H1 (cell line): ENCODE data around the gene SEMA4C. TPM values are rescaled to one million over a fixed set of nuclear protein-coding genes. Genes with fewer than 3 reads are reported as not detected.

ENCODE experiments used
- CTCF ChIA-PET: fragments of 300-600 bp; sonication (Branson Sonifier 250); formaldehyde crosslinking; loops from one replicate; lab custom pipeline; 2021; ENCODE audit not compliant: partially characterized antibody; lab: Charles Lee
- POLR2A ChIA-PET: fragments of 300-600 bp; sonication (Branson Sonifier 250); formaldehyde crosslinking; loops from one replicate; lab custom pipeline; 2021; ENCODE audit warnings: inconsistent platforms; ENCODE audit not compliant: partially characterized antibody; lab: Charles Lee
- DNase-seq, 2 experiments: peaks; one replicate each; pipeline versions ENCODE4 v3.0.0 to v3.0.0-alpha.2; 2010 to 2022; ENCODE audit warnings: low spot score in 2 of 2, low read depth in 1 of 2, mixed read lengths in 1 of 2
- FAIRE-seq: peaks from 2 replicates; lab custom pipeline; 2011; peaks lifted over from hg19 to GRCh38; lab: Jason Lieb, UNC
- H2AFZ ChIP-seq: 2 replicates; pipeline ENCODE4 v1.8.1; 2012; ENCODE audit warnings: low read length, inconsistent platforms
- H2AK5ac ChIP-seq: 2 replicates; pipeline ENCODE4 v1.6.1; 2013; ENCODE audit warnings: low read depth, low read length
- H2BK120ac ChIP-seq: replicated peaks from 2 replicates; pipeline ENCODE3; 2013; ENCODE audit warnings: low read depth, low read length, inconsistent platforms
- H2BK12ac ChIP-seq: 2 replicates; pipeline ENCODE4 v1.6.1; 2013; ENCODE audit warnings: low read depth, low read length
- H2BK15ac ChIP-seq: 2 replicates; pipeline ENCODE4 v1.6.1; 2013; ENCODE audit warnings: low read length
- H2BK20ac ChIP-seq: 2 replicates; pipeline ENCODE4 v1.6.1; 2013; ENCODE audit warnings: low read length
- H2BK5ac ChIP-seq: 2 replicates; pipeline ENCODE4 v1.6.1; 2013; ENCODE audit warnings: low read depth, low read length
- H3K14ac ChIP-seq: 2 replicates; pipeline ENCODE4 v1.6.1; 2013; ENCODE audit warnings: inconsistent platforms; ENCODE audit not compliant: insufficient read length
- H3K18ac ChIP-seq: 2 replicates; pipeline ENCODE4 v1.6.1; 2013; ENCODE audit warnings: low read length; ENCODE audit errors: extremely low read depth
- H3K23ac ChIP-seq: 2 replicates; pipeline ENCODE4 v1.6.1; 2013; ENCODE audit warnings: inconsistent platforms; ENCODE audit not compliant: insufficient read length
- H3K23me2 ChIP-seq: 2 replicates; pipeline ENCODE4 v1.6.1; 2013; ENCODE audit warnings: low read depth, low read length
- H3K27ac ChIP-seq: 2 replicates; pipeline ENCODE4 v1.6.1; 2011; ENCODE audit warnings: low read depth, low read length, inconsistent platforms
- H3K27me3 ChIP-seq, 4 experiments: replicated peaks in 1 of 4; 1 replicate in 1 of 4; 2 replicates in 3 of 4; pipeline versions ENCODE4 v1.6.1 to v1.8.1; 2011 to 2013; ENCODE audit warnings: low read length in 3 of 4, mild to moderate bottlenecking in 3 of 4, inconsistent platforms in 2 of 4, mixed read lengths in 2 of 4, moderate library complexity in 1 of 4; ENCODE audit not compliant: control insufficient read depth in 3 of 4, insufficient read depth in 3 of 4; ENCODE audit errors: extremely low read depth in 1 of 4
- H3K36me3 ChIP-seq, 4 experiments: 2 replicates each; pipeline versions ENCODE4 v1.6.1 to v1.8.1; 2011 to 2013; ENCODE audit warnings: mild to moderate bottlenecking in 4 of 4, low read length in 3 of 4, moderate library complexity in 2 of 4, control low read depth in 1 of 4, inconsistent platforms in 1 of 4; ENCODE audit not compliant: insufficient read depth in 4 of 4, control insufficient read depth in 2 of 4
- H3K4ac ChIP-seq: replicated peaks from 2 replicates; pipeline ENCODE3; 2013; ENCODE audit warnings: low read length, low read depth, mixed read lengths, inconsistent platforms; ENCODE audit not compliant: insufficient read length
- H3K4me1 ChIP-seq, 4 experiments: replicated peaks in 1 of 4; 1 replicate in 1 of 4; 2 replicates in 3 of 4; pipeline versions ENCODE4 v1.6.1 to v1.8.1; 2011 to 2013; ENCODE audit warnings: low read length in 3 of 4, inconsistent platforms in 2 of 4, mixed read lengths in 1 of 4; ENCODE audit not compliant: insufficient read depth in 4 of 4, control insufficient read depth in 3 of 4
- H3K4me2 ChIP-seq, 2 experiments: 2 replicates each; pipeline versions ENCODE4 v1.6.1 to v1.8.1; 2011 to 2013; ENCODE audit warnings: low read depth in 2 of 2, low read length in 2 of 2, control low read depth in 1 of 2, inconsistent platforms in 1 of 2, mild to moderate bottlenecking in 1 of 2; ENCODE audit not compliant: insufficient read depth in 1 of 2
- H3K4me3 ChIP-seq, 4 experiments: fragments of 200-600, 300-600 bp in 1 of 4; sonication (generic), shearing (Covaris generic), sonication (Bioruptor Twin) in 1 of 4; 2 replicates each; pipeline versions ENCODE4 v1.5.1 to v1.8.1; 2011 to 2016; ENCODE audit warnings: low read length in 4 of 4, low read depth in 3 of 4, control low read depth in 2 of 4, inconsistent platforms in 2 of 4, mild to moderate bottlenecking in 2 of 4, mixed read lengths in 1 of 4, moderate library complexity in 1 of 4; ENCODE audit not compliant: insufficient read depth in 2 of 4; ENCODE audit errors: extremely low read depth in 1 of 4
- H3K56ac ChIP-seq: replicated peaks from 2 replicates; pipeline ENCODE3; 2013; ENCODE audit warnings: low read depth, mild to moderate bottlenecking, mixed read lengths, low read length, inconsistent platforms; ENCODE audit not compliant: insufficient read length
- H3K79me1 ChIP-seq: 2 replicates; pipeline ENCODE4 v1.6.1; 2013; ENCODE audit warnings: low read depth, low read length, control low read depth
- H3K79me2 ChIP-seq, 2 experiments: 2 replicates each; pipeline versions ENCODE4 v1.6.1 to v1.8.1; 2012 to 2013; ENCODE audit warnings: low read length in 2 of 2, mild to moderate bottlenecking in 2 of 2, inconsistent platforms in 1 of 2; ENCODE audit not compliant: insufficient read depth in 2 of 2, control insufficient read depth in 1 of 2
- H3K9ac ChIP-seq, 4 experiments: replicated peaks in 1 of 4; 1 replicate in 1 of 4; 2 replicates in 3 of 4; pipeline versions ENCODE4 v1.6.1 to v1.8.1; 2011 to 2013; ENCODE audit warnings: low read depth in 3 of 4, low read length in 3 of 4, control low read depth in 2 of 4, mild to moderate bottlenecking in 2 of 4, moderate library complexity in 2 of 4, inconsistent platforms in 1 of 4; ENCODE audit errors: extremely low read depth in 1 of 4
- H3K9me3 ChIP-seq, 2 experiments: 2 replicates each; pipeline versions ENCODE4 v1.6.1 to v1.8.1; 2012 to 2013; ENCODE audit warnings: mild to moderate bottlenecking in 2 of 2, moderate library complexity in 2 of 2, control low read depth in 1 of 2, inconsistent platforms in 1 of 2, low read depth in 1 of 2, low read length in 1 of 2, mixed read lengths in 1 of 2; ENCODE audit not compliant: insufficient read depth in 2 of 2
- H4K20me1 ChIP-seq, 2 experiments: replicated peaks in 1 of 2; 2 replicates each; pipeline versions ENCODE3 to v1.8.1; 2011 to 2013; ENCODE audit warnings: inconsistent platforms in 2 of 2, low read length in 2 of 2, mild to moderate bottlenecking in 1 of 2; ENCODE audit not compliant: insufficient read depth in 2 of 2, control insufficient read depth in 1 of 2
- H4K5ac ChIP-seq: 2 replicates; pipeline ENCODE4 v1.6.1; 2013; ENCODE audit warnings: low read length, low read depth, mixed read lengths, inconsistent platforms; ENCODE audit not compliant: insufficient read length
- H4K8ac ChIP-seq: 2 replicates; pipeline ENCODE4 v1.8.0; 2013; ENCODE audit warnings: mild to moderate bottlenecking, moderate library complexity, low read length, inconsistent platforms; ENCODE audit not compliant: insufficient read depth; ENCODE audit errors: extremely low read depth
- H4K91ac ChIP-seq: replicated peaks from 2 replicates; pipeline ENCODE3; 2013; ENCODE audit warnings: low read length, mixed read lengths, inconsistent platforms; ENCODE audit not compliant: insufficient read length
- HDAC6 ChIP-seq: IDR thresholded peaks from one replicate; pipeline ENCODE4 v1.7.1; 2012; ENCODE audit warnings: low read depth, mild to moderate bottlenecking, inconsistent platforms, low read length, moderate library complexity
- RAD21 ChIP-seq, 2 experiments: IDR thresholded peaks in 1 of 2; conservative IDR thresholded peaks in 1 of 2; 2 replicates each; pipeline ENCODE4 v1.6.1; 2011; ENCODE audit warnings: low read depth in 2 of 2, low read length in 2 of 2, improper control_type of control experiment in 1 of 2, inconsistent platforms in 1 of 2, mild to moderate bottlenecking in 1 of 2, moderate library complexity in 1 of 2
- RNF2 ChIP-seq: fragments of 200-900, 300-1000 bp; sonication (generic); IDR thresholded peaks from 2 replicates; pipeline ENCODE4 v1.7.1; 2016; ENCODE audit warnings: borderline replicate concordance, low read depth, mild to moderate bottlenecking, antibody characterized with exemption, low read length; ENCODE audit not compliant: poor library complexity, severe bottlenecking; ENCODE audit errors: missing control alignments
- SIN3A ChIP-seq, 2 experiments: IDR thresholded peaks in 1 of 2; conservative IDR thresholded peaks in 1 of 2; 2 replicates each; pipeline ENCODE4 v1.6.1; 2011 to 2012; ENCODE audit warnings: low read length in 2 of 2, improper control_type of control experiment in 1 of 2, low read depth in 1 of 2, mild to moderate bottlenecking in 1 of 2
- YY1 ChIP-seq: IDR thresholded peaks from 2 replicates; pipeline ENCODE4 v1.6.1; 2011; ENCODE audit warnings: low read depth, mild to moderate bottlenecking, low read length
- WGBS, 2 experiments: shearing (Covaris generic) in 1 of 2; methylation state at CpG; one replicate each; pipeline versions ENCODE4 v1.1.6 to v1.1.7; 2013 to 2015; ENCODE audit warnings: low lambda C conversion rate in 2 of 2, mixed read lengths in 2 of 2, inconsistent platforms in 1 of 2, low coverage in 1 of 2, missing lambda C conversion rate in 1 of 2; ENCODE audit not compliant: insufficient replicate concordance in 2 of 2, insufficient coverage in 1 of 2, insufficient read length in 1 of 2; ENCODE audit errors: extremely low coverage in 1 of 2, missing lambda C conversion rate in 1 of 2; 5-methylcytosine and 5-hydroxymethylcytosine counted together
- polyA plus RNA-seq, 7 experiments: library from polyadenylated mRNA; depleted of rRNA in 3 of 7; stranded (reverse) in 5 of 7; unstranded in 2 of 7; fragments of >200 nt in 5 of 7; fragments of 200-250 nt in 2 of 7; gene quantifications; 1 replicate in 5 of 7; 2 replicates in 1 of 7; 4 replicates in 1 of 7; pipeline versions ENCODE4 v1.2.1 to v1.2.3, GENCODE V29; 2011 to 2013; ENCODE audit warnings: missing spikeins in 2 of 7, mixed read lengths in 2 of 7
- total RNA-seq: library from RNA; stranded (reverse); fragmentation: NEBNext Ultra II Directional; extraction: Animal tissue kit (Norgen Biotek cat#: 25700); gene quantifications from 2 replicates; pipeline ENCODE4 v1.2.1, GENCODE V29; 2021

The SEMA4C gene
- total and polyA plus RNA-seq, 2 of the 8 experiments (the other 6 are each of a cell fraction or from before 2014, with no cell fraction given), result 47.5 to 67.3 TPM

DNA sequence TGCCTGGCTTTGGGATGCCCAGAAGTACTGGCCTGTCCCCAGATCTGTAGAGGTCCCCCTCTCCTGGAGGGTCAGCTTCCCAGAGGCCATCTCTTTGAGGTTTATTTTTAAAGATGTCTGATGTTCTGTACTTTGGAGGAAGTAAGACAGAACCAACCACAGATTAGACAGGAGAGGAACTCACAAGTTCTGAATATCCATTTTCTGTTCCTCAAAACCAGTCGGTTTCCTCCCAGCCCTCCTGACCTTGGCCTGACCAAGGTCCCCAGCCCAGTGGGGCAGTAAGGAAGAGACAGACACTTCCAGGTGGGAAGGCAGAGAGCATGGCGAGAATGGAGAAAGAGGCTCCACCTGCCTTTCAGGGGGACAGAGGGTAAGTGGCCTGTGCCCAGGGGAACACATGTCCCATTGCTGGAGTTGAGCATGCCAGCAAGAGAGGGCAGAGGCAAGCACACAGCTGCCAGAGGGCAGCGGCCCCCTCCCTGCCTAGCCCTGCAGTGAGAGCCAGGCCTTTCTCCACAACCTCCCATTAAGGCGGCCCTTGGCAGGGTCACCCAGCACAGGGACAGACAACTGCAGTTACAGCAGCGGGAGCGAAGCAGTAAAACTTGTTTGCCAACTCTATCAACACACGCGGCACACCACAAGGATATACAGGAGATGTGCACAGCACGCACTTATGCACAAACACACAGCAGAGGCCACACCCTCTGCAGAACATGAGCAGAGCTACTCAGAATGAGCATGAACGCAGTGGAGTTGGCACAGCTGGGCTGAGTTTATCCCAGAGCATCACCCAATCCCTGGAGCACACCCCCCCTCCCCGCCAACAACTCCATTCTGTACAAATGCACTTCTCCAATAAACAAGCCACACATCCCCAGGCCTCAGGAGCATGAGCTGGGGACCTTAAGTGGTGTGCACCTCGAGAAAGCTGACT lies 18.5 kb upstream of the SEMA4C start:
- Histone ChIP-seq H3K56ac (no peak overlapping the region), H3K79me2 (no peaks in the 10 kb centered on the region), H2BK120ac (no peak overlapping the region), H3K9me3 (no peaks in the 10 kb centered on the region), H2AFZ (no peak overlapping the region), H3K23me2 (no peaks in the 10 kb centered on the region), H3K23ac (no peak overlapping the region), H2BK12ac (peak overlapping the region; percentile 90; the same call in 1 of the 2 replicates), H2AK5ac (no peak overlapping the region), H3K9ac (0 out of 7 replicates have a peak overlapping the region, but pooled peaks of 1 of the 4 experiments have one; percentile 27), H3K36me3 (no peaks in the 10 kb centered on the region), H3K4me3 (no peak overlapping the region)
- DNase-seq, result no peak
- TF ChIP-seq SIN3A (conservative IDR thresholded peaks at IDR 0.05 in 1 of 2, IDR thresholded peaks at IDR 0.05 in 1 of 2; ENCODE audit: low read depth in 1 of 2, low read length in 2 of 2) (no peak), HDAC6 (no peak), RAD21 (IDR thresholded peaks at IDR 0.05 in 1 of 2, conservative IDR thresholded peaks at IDR 0.05 in 1 of 2; ENCODE audit: low read depth in 2 of 2, low read length in 2 of 2) (no peak), RNF2 (no peak), YY1 (no peak)
- TF ChIP-seq, all 59 proteins: peak for 0
- Histone ChIP-seq H2BK5ac (peak overlapping the region; percentile 71; the same call in 1 of the 2 replicates), H4K20me1 (no peaks in the 10 kb centered on the region), H4K91ac (peak overlapping the region; percentile 76), H4K5ac (peak overlapping the region; percentile 18), H3K18ac (no peak overlapping the region), H3K4me1 (peaks cover 0 to 8% (median 5%) of the 10 kb centered on the region in 4 experiments; a peak in 4 of 7 replicates), H2BK15ac (peak overlapping the region; percentile 99), H3K79me1 (no peaks in the 10 kb centered on the region), H3K4ac (peak overlapping the region; percentile 32), H3K27ac (no peak overlapping the region), H2BK20ac (peak overlapping the region; percentile 72; the same call in 1 of the 2 replicates), H3K4me2 (no peak overlapping the region), H3K27me3 (peaks cover 0 to 2% (median 0%) of the 10 kb centered on the region in 4 experiments; a peak in 1 of 7 replicates), H4K8ac (no peak overlapping the region), H3K14ac (no peak overlapping the region)
- ChIA-PET CTCF (interaction anchor here (0.7 to 3.5 kb wide), 7 partner anchors 8 to 63 kb away, joined by 3 to 18 read pairs (median 3); no protein-coding TSS in a partner anchor), POLR2A (interaction anchor here (0.6 to 3.1 kb wide), 6 partner anchors 12 to 29 kb away, joined by 3 to 12 read pairs (median 3); no protein-coding TSS in a partner anchor)
- no peak for FAIRE-seq
- 88% methylated on average over 12 of the region's 12 CpGs; no CpG with 5 or more reads in 1 of the 2 experiments for WGBS, 2 experiments
